GM18526 (cell line): ENCODE measurements around the gene PNRC2.
A peak's percentile ranks its signal among the peaks of the same experiment; 100 is the strongest.

Source experiments
- POLR2A ChIP-seq: IDR thresholded peaks from 3 replicates; pipeline ENCODE4 v1.6.1; 2011; ENCODE audit not compliant: insufficient read length; ENCODE audit errors: extremely low read depth

The PNRC2 gene

GRCh38 chr1:23930861-23931490 lies 28.7 kb upstream of the PNRC2 start:
- TF ChIP-seq POLR2A, result no peak

- TF ChIP-seq POLR2A, result no peak
These were observed 28.1 kb upstream of the PNRC2 start for GRCh38 chr1:23931491-23931880.

- TF ChIP-seq POLR2A, result no peak
These were observed 23.0 kb upstream of the PNRC2 start for GRCh38 chr1:23936481-23937176.

- no peak for TF ChIP-seq POLR2A
These were observed 12.3 kb upstream of the PNRC2 start for GRCh38 chr1:23947366-23947765.

- TF ChIP-seq POLR2A, result no peak
These were observed 6.6 kb upstream of the PNRC2 start for GRCh38 chr1:23953020-23953419.

GRCh38 chr1:23957096-23957495 lies 2.5 kb upstream of the PNRC2 start:
- no peak for TF ChIP-seq POLR2A

- TF ChIP-seq POLR2A, result peak; percentile 59
These were observed 693 bp upstream of the PNRC2 start for GRCh38 chr1:23958810-23959460.

- TF ChIP-seq POLR2A, result no peak
These were observed 828 bp downstream of the PNRC2 start for GRCh38 chr1:23960291-23961020.

GRCh38 chr1:23963617-23964234 lies 4.1 kb downstream of the PNRC2 start:
- TF ChIP-seq POLR2A, result peak; percentile 22

GRCh38 chr1:23964235-23964668 lies 4.6 kb downstream of the PNRC2 start:
- TF ChIP-seq POLR2A, result no peak

- TF ChIP-seq POLR2A, result no peak
These were observed 5.4 kb downstream of the PNRC2 start for GRCh38 chr1:23964790-23965740.

GRCh38 chr1:23966973-23967493 lies 7.4 kb downstream of the PNRC2 start:
- no peak for TF ChIP-seq POLR2A

- no peak for TF ChIP-seq POLR2A
These were observed 8.2 kb downstream of the PNRC2 start for GRCh38 chr1:23967871-23968270.

- no peak for TF ChIP-seq POLR2A
These were observed 17.7 kb downstream of the PNRC2 start for GRCh38 chr1:23977187-23977853.

- TF ChIP-seq POLR2A, result no peak
These were observed 18.2 kb downstream of the PNRC2 start for GRCh38 chr1:23977854-23978191.
